Endothelial cell of umbilical vein (primary cell): ENCODE data around the gene PLEKHG7. TPM values are rescaled to one million over a fixed set of nuclear protein-coding genes. Genes with fewer than 3 reads are reported as not detected.

Experiments used
- BruUV-seq: library from RNA; stranded (reverse); fragments of 400-500 nt; replicated peaks from 2 replicates; lab custom pipeline; 2021; lab: Mats Ljungman, UMichigan
- CTCF ChIA-PET: fragments of 300-600, 350-600 bp; sonication (Branson Sonifier 250); formaldehyde crosslinking; loops from one replicate; lab custom pipeline; 2021; ENCODE audit warnings: antibody characterized with exemption, inconsistent platforms; lab: Charles Lee
- POLR2A ChIA-PET: fragments of 300-600, 350-600 bp; sonication (Branson Sonifier 250); formaldehyde crosslinking; loops from one replicate; lab custom pipeline; 2021; ENCODE audit warnings: antibody characterized with exemption, inconsistent platforms; lab: Charles Lee
- DNase-seq: peaks from one replicate; pipeline ENCODE4 v3.0.0-alpha.2; 2011; ENCODE audit warnings: low read depth, low spot score
- FAIRE-seq: peaks from 2 replicates; lab custom pipeline; 2011; peaks lifted over from hg19 to GRCh38; lab: Jason Lieb, UNC
- H2AFZ ChIP-seq: 2 replicates; pipeline ENCODE4 v1.6.0; 2012; ENCODE audit warnings: low read depth, low read length, control low read depth, inconsistent platforms
- H3K27ac ChIP-seq: 2 replicates; pipeline ENCODE4 v1.5.1; 2011; ENCODE audit warnings: low read depth, mild to moderate bottlenecking, control low read depth, low read length, moderate library complexity; ENCODE audit not compliant: insufficient read depth
- H3K27me3 ChIP-seq, 2 experiments: 2 replicates each; pipeline versions ENCODE4 v1.6.0 to v1.6.1; 2011; ENCODE audit warnings: low read length in 2 of 2, mixed read lengths in 1 of 2; ENCODE audit not compliant: control insufficient read depth in 2 of 2, insufficient read depth in 2 of 2
- H3K36me3 ChIP-seq, 2 experiments: 2 replicates in 1 of 2; 3 replicates in 1 of 2; pipeline ENCODE4 v1.5.1; 2011; ENCODE audit warnings: low read length in 2 of 2, mild to moderate bottlenecking in 1 of 2, moderate library complexity in 1 of 2; ENCODE audit not compliant: control insufficient read depth in 2 of 2, insufficient read depth in 2 of 2; ENCODE audit errors: extremely low read depth in 1 of 2
- H3K4me1 ChIP-seq: 3 replicates; pipeline ENCODE4 v1.5.1; 2011; ENCODE audit warnings: mild to moderate bottlenecking, low read length; ENCODE audit not compliant: control insufficient read depth, insufficient read depth; ENCODE audit errors: extremely low read depth
- H3K4me2 ChIP-seq: 2 replicates; pipeline ENCODE4 v1.6.1; 2011; ENCODE audit warnings: low read length, control low read depth, mixed read lengths; ENCODE audit not compliant: insufficient read depth
- H3K4me3 ChIP-seq, 3 experiments: fragments of 200-600 bp in 1 of 3; sonication (generic), shearing (Covaris generic) in 1 of 3; replicated peaks in 1 of 3; 2 replicates each; pipeline ENCODE4 v1.5.1; 2011 to 2016; ENCODE audit warnings: control low read depth in 3 of 3, low read length in 3 of 3, mild to moderate bottlenecking in 2 of 3, inconsistent platforms in 1 of 3, low read depth in 1 of 3, moderate library complexity in 1 of 3; ENCODE audit not compliant: insufficient read depth in 1 of 3
- H3K79me2 ChIP-seq: 2 replicates; pipeline ENCODE4 v1.6.0; 2012; ENCODE audit warnings: low read length, inconsistent platforms; ENCODE audit not compliant: control insufficient read depth, insufficient read depth
- H3K9ac ChIP-seq: replicated peaks from 2 replicates; pipeline ENCODE3; 2011; ENCODE audit warnings: low read length, control low read depth; ENCODE audit not compliant: insufficient read depth; ENCODE audit errors: extremely low read depth
- H3K9me1 ChIP-seq: replicated peaks from 3 replicates; pipeline ENCODE4 v1.6.0; 2011; ENCODE audit warnings: mild to moderate bottlenecking, low read length; ENCODE audit not compliant: control insufficient read depth, insufficient read depth; ENCODE audit errors: extremely low read depth
- H3K9me3 ChIP-seq: replicated peaks from 2 replicates; pipeline ENCODE4 v1.5.1; 2012; ENCODE audit warnings: low read length, inconsistent platforms; ENCODE audit not compliant: control insufficient read depth, insufficient read depth
- H4K20me1 ChIP-seq: replicated peaks from 2 replicates; pipeline ENCODE3; 2011; ENCODE audit warnings: mild to moderate bottlenecking, low read length; ENCODE audit not compliant: control insufficient read depth, insufficient read depth; ENCODE audit errors: extremely low read depth
- CTCF ChIP-seq, 2 donors: IDR thresholded peaks; 1 replicate in 1 of 2; 2 replicates in 1 of 2; pipeline ENCODE4 v1.5.1; 2011; ENCODE audit warnings: low read length in 2 of 2, mild to moderate bottlenecking in 2 of 2, moderate library complexity in 2 of 2, control low read depth in 1 of 2, inconsistent platforms in 1 of 2, low read depth in 1 of 2; ENCODE audit not compliant: insufficient read depth in 1 of 2; ENCODE audit errors: extremely low read depth in 1 of 2
- EZH2 ChIP-seq: IDR thresholded peaks from 2 replicates; pipeline ENCODE4 v1.6.1; 2012; ENCODE audit warnings: borderline replicate concordance, low read depth, mild to moderate bottlenecking, moderate library complexity, low read length, inconsistent platforms; ENCODE audit not compliant: severe bottlenecking
- FOS ChIP-seq: IDR thresholded peaks from 2 replicates; pipeline ENCODE4 v1.6.1; 2011; ENCODE audit warnings: mild to moderate bottlenecking, low read length, moderate library complexity, borderline replicate concordance; ENCODE audit not compliant: insufficient read depth
- GATA2 ChIP-seq: IDR thresholded peaks from 2 replicates; pipeline ENCODE4 v1.7.0; 2011; ENCODE audit warnings: low read depth, mild to moderate bottlenecking, moderate library complexity, mixed read lengths, low read length; ENCODE audit not compliant: insufficient read length, insufficient read depth
- JUN ChIP-seq: IDR thresholded peaks from 2 replicates; pipeline ENCODE4 v1.6.1; 2011; ENCODE audit warnings: borderline replicate concordance, low read depth; ENCODE audit not compliant: insufficient read length, insufficient read depth
- MAX ChIP-seq: IDR thresholded peaks from 2 replicates; pipeline ENCODE4 v1.6.1; 2011; ENCODE audit not compliant: insufficient read depth, insufficient read length
- MYC ChIP-seq: IDR thresholded peaks from one replicate; pipeline ENCODE4 v1.6.1; 2011; ENCODE audit warnings: mild to moderate bottlenecking, low read depth, low read length
- POLR2A ChIP-seq: IDR thresholded peaks from 2 replicates; pipeline ENCODE4 v1.6.1; 2012; ENCODE audit warnings: low read depth, mild to moderate bottlenecking, control low read depth, low read length
- POLR2AphosphoS5 ChIP-seq: IDR thresholded peaks from 2 replicates; pipeline ENCODE4 v1.6.1; 2012; ENCODE audit warnings: low read depth, mild to moderate bottlenecking, control low read depth, low read length, moderate library complexity; ENCODE audit not compliant: insufficient read depth
- dilution Hi-C: fragments of 300-500 bp; cut with MboI; formaldehyde crosslinking; loops from one replicate; pipeline ENCODE4 v1.15.0; 2019; ENCODE audit warnings: low sequenced_read_pairs; ENCODE audit not compliant: extremely low pct_ligation_motif_present
- intact Hi-C: fragments of 100-400 bp; cut with micrococcal nuclease; formaldehyde crosslinking; loops from one replicate; pipeline ENCODE4 v1.10.0; 2022
- polyA plus RNA-seq, 4 experiments: library from polyadenylated mRNA; depleted of rRNA in 3 of 4; stranded (reverse) in 3 of 4; unstranded in 1 of 4; fragments of >200 nt; gene quantifications; 2 replicates each; pipeline versions ENCODE4 v1.2.1 to v1.2.3, GENCODE V29; 2011 to 2012; ENCODE audit warnings: missing spikeins in 1 of 4
- total RNA-seq: library from RNA; stranded (reverse); gene quantifications from 2 replicates; pipeline ENCODE4 v1.2.3, GENCODE V29; 2021

The PLEKHG7 gene
- total and polyA plus RNA-seq, 2 donors (not counting 3 experiments of a cell fraction or from before 2014, with no cell fraction given): not detected

- TF ChIP-seq GATA2 (no peak), MAX (no peak), FOS (no peak), POLR2A (no peak), CTCF (IDR thresholded peaks at IDR 0.05; ENCODE audit: extremely low read depth in 1 of 2, insufficient read depth in 1 of 2, low read depth in 1 of 2, low read length in 2 of 2) (no peak), POLR2AphosphoS5 (no peak), EZH2 (no peak), JUN (no peak), MYC (no peak)
- Histone ChIP-seq H3K4me3 (no peak overlapping the region), H3K36me3 (no peaks in the 10 kb centered on the region), H3K9me3 (no peaks in the 10 kb centered on the region), H3K27me3 (no peaks in the 10 kb centered on the region), H3K79me2 (no peaks in the 10 kb centered on the region), H3K9me1 (no peaks in the 10 kb centered on the region), H2AFZ (no peak overlapping the region), H4K20me1 (no peaks in the 10 kb centered on the region), H3K27ac (no peak overlapping the region), H3K9ac (no peak overlapping the region), H3K4me2 (no peak overlapping the region), H3K4me1 (no peaks in the 10 kb centered on the region)
- ChIA-PET CTCF (interaction anchor here (1.5 kb wide), 1 partner anchor 31 kb away, joined by 3 read pairs; no protein-coding TSS in a partner anchor), POLR2A (no interaction called here)
- intact Hi-C loops (loop anchor here (2.0 to 5.0 kb wide), 3 partner anchors 69 to 702 kb away; no protein-coding TSS in a partner anchor), dilution Hi-C loops (no loop called here)
- BruUV-seq: no TSS peak
- DNase-seq (no peak), FAIRE-seq (no peak)
Measured at GRCh38 chr12:92715625-92716024, 12.8 kb downstream of the PLEKHG7 start.
